Glomerular visceral epithelial cell (primary cell): ENCODE results near the gene PRSS21.

Experiments used
- DNase-seq: peaks from one replicate; pipeline ENCODE4 v3.0.0-alpha.2; 2016; ENCODE audit errors: extremely low spot score

Gene PRSS21

GRCh38 chr16:2779978-2780898 lies 36.8 kb upstream of the PRSS21 start:
- no peak for DNase-seq

- DNase-seq: no peak
Measured at GRCh38 chr16:2782583-2783351, 34.3 kb upstream of the PRSS21 start.

GRCh38 chr16:2783581-2784357 lies 33.3 kb upstream of the PRSS21 start:
- DNase-seq: no peak

- DNase-seq: no peak
Measured at GRCh38 chr16:2784358-2785100, 32.5 kb upstream of the PRSS21 start.

- no peak for DNase-seq
Measured at GRCh38 chr16:2785101-2785991, 31.7 kb upstream of the PRSS21 start.

- no peak for DNase-seq
Measured at GRCh38 chr16:2786061-2786825, 30.8 kb upstream of the PRSS21 start.

GRCh38 chr16:2786826-2787151 lies 30.2 kb upstream of the PRSS21 start:
- no peak for DNase-seq

- no peak for DNase-seq
Measured at GRCh38 chr16:2787406-2787805, 29.6 kb upstream of the PRSS21 start, which contains the start of gene PRSS33. PRSS33 (minus strand) TSS chr16:2787560; CDS start chr16:2786547, 1,013 bp downstream.

- no peak for DNase-seq
Measured at GRCh38 chr16:2787961-2788360, 29.1 kb upstream of the PRSS21 start.

GRCh38 chr16:2790631-2791030 lies 26.4 kb upstream of the PRSS21 start:
- DNase-seq: no peak

- no peak for DNase-seq
Measured at GRCh38 chr16:2791174-2791573, 25.9 kb upstream of the PRSS21 start.

GRCh38 chr16:2792940-2793339 lies 24.1 kb upstream of the PRSS21 start:
- no peak for DNase-seq

GRCh38 chr16:2795395-2796143 lies 21.5 kb upstream of the PRSS21 start:
- DNase-seq: no peak

GRCh38 chr16:2798723-2799204 lies 18.3 kb upstream of the PRSS21 start:
- no peak for DNase-seq

GRCh38 chr16:2799205-2799858 lies 17.7 kb upstream of the PRSS21 start:
- DNase-seq: no peak

- DNase-seq: no peak
Measured at GRCh38 chr16:2799859-2800226, 17.2 kb upstream of the PRSS21 start.

GRCh38 chr16:2803545-2804195 lies 13.4 kb upstream of the PRSS21 start:
- DNase-seq: no peak

- DNase-seq: no peak
Measured at GRCh38 chr16:2804728-2805127, 12.3 kb upstream of the PRSS21 start.
